PFSK-1 (cell line): ENCODE measurements around the gene ZNF83.

Experiments
- FOXP2 ChIP-seq: optimal IDR thresholded peaks from 2 replicates; pipeline ENCODE3; 2011; ENCODE audit warnings: borderline replicate concordance, control low read depth, inconsistent platforms; ENCODE audit not compliant: insufficient read depth; ENCODE audit errors: extremely low read length, extremely low read depth
- POLR2AphosphoS5 ChIP-seq: IDR thresholded peaks from 2 replicates; pipeline ENCODE4 v1.6.1; 2012; ENCODE audit warnings: low read depth, mild to moderate bottlenecking, control low read depth, low read length, moderate library complexity
- REST ChIP-seq, 2 experiments: IDR thresholded peaks; 2 replicates each; pipeline versions ENCODE4 v1.6.1 to v1.8.0; 2011 to 2012; ENCODE audit warnings: low read depth in 2 of 2, low read length in 2 of 2, control low read depth in 1 of 2, inconsistent platforms in 1 of 2, mild to moderate bottlenecking in 1 of 2, moderate library complexity in 1 of 2; ENCODE audit not compliant: insufficient read depth in 1 of 2
- SIN3A ChIP-seq: IDR thresholded peaks from 2 replicates; pipeline ENCODE4 v1.6.1; 2012; ENCODE audit warnings: mild to moderate bottlenecking, low read length, moderate library complexity, borderline replicate concordance; ENCODE audit not compliant: insufficient read depth
- TAF1 ChIP-seq: IDR thresholded peaks from 2 replicates; pipeline ENCODE4 v1.6.1; 2012; ENCODE audit warnings: low read length, control low read depth, borderline replicate concordance; ENCODE audit not compliant: insufficient read depth

ZNF83 gene

GRCh38 chr19:52665027-52665426, 26.9 kb upstream of the ZNF83 start:
- TF ChIP-seq FOXP2 (no peak), REST (IDR thresholded peaks at IDR 0.05; ENCODE audit: insufficient read depth in 1 of 2, low read depth in 2 of 2, low read length in 2 of 2) (no peak), POLR2AphosphoS5 (no peak), TAF1 (no peak), SIN3A (no peak)

- TF ChIP-seq TAF1 (no peak), FOXP2 (no peak), REST (IDR thresholded peaks at IDR 0.05; ENCODE audit: insufficient read depth in 1 of 2, low read depth in 2 of 2, low read length in 2 of 2) (no peak), POLR2AphosphoS5 (no peak), SIN3A (no peak)
These were observed 26.3 kb upstream of the ZNF83 start for GRCh38 chr19:52664461-52664860.

- TF ChIP-seq TAF1 (no peak), REST (IDR thresholded peaks at IDR 0.05; ENCODE audit: insufficient read depth in 1 of 2, low read depth in 2 of 2, low read length in 2 of 2) (no peak), FOXP2 (no peak), SIN3A (no peak)
These were observed 24.5 kb upstream of the ZNF83 start for GRCh38 chr19:52662631-52663030.

GRCh38 chr19:52660981-52661380, 22.8 kb upstream of the ZNF83 start:
- TF ChIP-seq TAF1: no peak
- no peak for TF ChIP-seq REST (IDR thresholded peaks at IDR 0.05; ENCODE audit: insufficient read depth in 1 of 2, low read depth in 2 of 2, low read length in 2 of 2)
- TF ChIP-seq FOXP2: no peak
- no peak for TF ChIP-seq POLR2AphosphoS5
- no peak for TF ChIP-seq SIN3A

GRCh38 chr19:52659013-52659412, 20.9 kb upstream of the ZNF83 start:
- TF ChIP-seq TAF1: no peak
- no peak for TF ChIP-seq SIN3A
- no peak for TF ChIP-seq FOXP2
- TF ChIP-seq REST (IDR thresholded peaks at IDR 0.05; ENCODE audit: insufficient read depth in 1 of 2, low read depth in 2 of 2, low read length in 2 of 2): no peak
- no peak for TF ChIP-seq POLR2AphosphoS5
